ENCODE results near the gene SLIT1. TPM values are rescaled to one million over a fixed set of nuclear protein-coding genes. Genes with fewer than 3 reads are reported as not detected.
A peak's percentile ranks its signal among the peaks of the same experiment; 100 is the strongest.

The SLIT1 gene
- total RNA-seq, 1 donor from 2014 or later: 0.49 TPM

DNA sequence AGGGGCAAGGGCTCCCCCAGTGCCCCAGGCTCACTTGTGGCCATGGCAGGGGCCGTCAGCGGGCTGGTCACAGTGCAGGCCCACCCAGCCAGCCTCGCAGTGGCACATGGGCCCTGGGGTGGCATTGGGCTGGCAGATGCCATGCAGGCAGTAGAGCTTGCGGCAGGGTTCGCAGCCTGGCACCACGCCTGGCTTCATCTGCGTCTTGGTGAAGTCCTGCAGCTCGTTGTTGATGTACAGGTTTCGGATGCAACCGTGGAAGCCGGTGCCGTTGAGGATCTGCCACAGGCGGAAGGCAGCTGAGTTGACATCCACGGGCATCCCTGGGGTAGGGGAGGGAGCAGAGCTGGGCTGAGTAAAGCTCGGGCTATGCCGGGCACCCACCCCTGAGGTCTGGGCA, 183.1 kb downstream of the SLIT1 start:
- H3K27me3 ChIP-seq: no peaks in the 10 kb centered on the region
- no peak overlapping the region for H3K27ac ChIP-seq
- no peaks in the 10 kb centered on the region for H3K9me3 ChIP-seq
- H3K4me1 ChIP-seq: no peaks in the 10 kb centered on the region
- no peak overlapping the region for H3K4me3 ChIP-seq
- intact Hi-C loops (cut with DNase I): no loop called here
- peak; percentile 46 to 60 for DNase-seq (ENCODE audit: extremely low spot score in 2 of 2)
- H3K36me3 ChIP-seq: no peaks in the 10 kb centered on the region
- TF ChIP-seq POLR2AphosphoS5 (IDR thresholded peaks at IDR 0.05; ENCODE audit: insufficient read depth in 1 of 2, low read depth in 1 of 2): no peak
- TF ChIP-seq, protein P1, sequence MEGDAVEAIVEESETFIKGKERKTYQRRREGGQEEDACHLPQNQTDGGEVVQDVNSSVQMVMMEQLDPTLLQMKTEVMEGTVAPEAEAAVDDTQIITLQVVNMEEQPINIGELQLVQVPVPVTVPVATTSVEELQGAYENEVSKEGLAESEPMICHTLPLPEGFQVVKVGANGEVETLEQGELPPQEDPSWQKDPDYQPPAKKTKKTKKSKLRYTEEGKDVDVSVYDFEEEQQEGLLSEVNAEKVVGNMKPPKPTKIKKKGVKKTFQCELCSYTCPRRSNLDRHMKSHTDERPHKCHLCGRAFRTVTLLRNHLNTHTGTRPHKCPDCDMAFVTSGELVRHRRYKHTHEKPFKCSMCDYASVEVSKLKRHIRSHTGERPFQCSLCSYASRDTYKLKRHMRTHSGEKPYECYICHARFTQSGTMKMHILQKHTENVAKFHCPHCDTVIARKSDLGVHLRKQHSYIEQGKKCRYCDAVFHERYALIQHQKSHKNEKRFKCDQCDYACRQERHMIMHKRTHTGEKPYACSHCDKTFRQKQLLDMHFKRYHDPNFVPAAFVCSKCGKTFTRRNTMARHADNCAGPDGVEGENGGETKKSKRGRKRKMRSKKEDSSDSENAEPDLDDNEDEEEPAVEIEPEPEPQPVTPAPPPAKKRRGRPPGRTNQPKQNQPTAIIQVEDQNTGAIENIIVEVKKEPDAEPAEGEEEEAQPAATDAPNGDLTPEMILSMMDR (IDR thresholded peaks at IDR 0.05): no peak
- TF ChIP-seq POLR2A (IDR thresholded peaks at IDR 0.05): no peak

DNA sequence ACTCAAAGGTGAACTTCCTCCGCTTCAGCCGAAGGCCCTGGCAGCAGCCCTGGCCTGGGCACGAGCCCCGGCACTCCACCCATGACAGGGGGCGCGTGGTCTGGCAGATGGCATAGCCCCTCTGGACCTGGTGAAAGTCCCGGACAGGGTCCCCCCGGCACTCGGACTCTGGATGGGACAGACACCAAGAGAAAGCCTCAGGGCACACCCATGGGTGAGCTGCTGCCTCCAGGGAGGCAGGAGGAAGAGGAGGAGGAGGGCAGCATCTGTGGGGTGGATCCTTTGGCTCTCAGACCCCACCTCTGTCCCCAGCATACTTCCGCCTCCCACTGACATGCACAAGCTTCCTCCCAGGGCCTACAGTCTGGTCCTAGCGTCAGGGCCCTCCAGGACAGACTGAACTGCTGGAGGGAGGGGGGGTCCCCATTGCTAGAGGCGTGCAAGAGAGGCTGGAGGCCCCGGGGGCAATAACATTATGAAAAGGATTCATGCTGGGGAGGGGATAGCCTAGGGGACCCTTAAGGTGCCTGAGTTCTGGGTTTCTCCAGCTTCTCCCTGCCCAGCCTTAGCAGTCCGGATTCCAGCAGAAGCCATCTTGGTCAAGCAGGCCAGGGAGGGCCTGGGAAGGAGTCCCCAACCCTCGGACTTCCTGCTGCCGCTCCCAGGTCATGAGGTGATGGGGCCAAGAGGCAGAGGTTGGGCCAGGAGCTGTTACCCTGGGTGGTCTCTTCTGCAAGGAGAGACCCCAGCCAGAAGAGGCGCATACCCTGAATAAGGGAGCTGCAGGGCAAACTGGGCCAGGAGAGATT, 184.4 kb downstream of the SLIT1 start:
- peak; percentile 70 to 95 for DNase-seq (ENCODE audit: extremely low spot score in 2 of 2)
- no peak overlapping the region for H3K27ac ChIP-seq
- H3K36me3 ChIP-seq: no peaks in the 10 kb centered on the region
- no peak for TF ChIP-seq POLR2A (IDR thresholded peaks at IDR 0.05)
- TF ChIP-seq, protein P1 (IDR thresholded peaks at IDR 0.05): no peak
- no peaks in the 10 kb centered on the region for H3K4me1 ChIP-seq
- intact Hi-C loops (cut with DNase I): no loop called here
- no peaks in the 10 kb centered on the region for H3K9me3 ChIP-seq
- H3K27me3 ChIP-seq: no peaks in the 10 kb centered on the region
- no peak overlapping the region for H3K4me3 ChIP-seq

DNA sequence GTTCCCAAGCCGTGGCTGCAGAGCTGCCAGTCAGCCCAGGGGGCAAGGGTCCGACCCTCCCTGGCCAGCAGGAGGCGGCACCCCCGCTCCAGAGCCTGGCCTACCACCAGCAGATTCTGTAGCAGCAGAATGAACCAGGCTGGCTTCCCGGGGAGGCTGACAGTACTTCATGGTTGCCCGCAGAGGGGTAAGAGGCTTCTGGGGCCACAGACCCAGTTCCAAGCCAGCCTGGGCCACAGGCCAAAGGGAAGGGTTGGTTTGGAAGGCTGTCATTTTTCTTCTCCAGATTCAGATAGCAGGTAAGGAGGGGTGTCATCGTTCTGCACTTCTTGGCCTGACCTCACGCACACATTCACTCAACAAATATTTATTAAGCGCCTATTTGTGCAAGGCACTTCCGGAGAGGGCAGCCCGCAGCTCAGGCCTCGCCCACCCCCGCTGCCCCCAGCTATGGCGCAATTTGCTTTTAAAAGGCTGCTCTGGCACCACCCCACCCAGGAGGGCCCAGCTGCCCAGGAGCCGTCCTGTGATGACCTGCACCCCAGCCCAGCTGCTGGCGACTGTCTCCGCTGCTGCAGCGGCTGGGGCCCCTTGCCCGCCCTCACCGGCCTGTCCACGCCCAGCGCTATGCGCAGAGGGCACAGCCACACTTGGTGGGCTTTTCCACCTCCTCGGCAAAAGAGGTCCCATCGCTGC, 185.1 kb downstream of the SLIT1 start:
- no peaks in the 10 kb centered on the region for H3K27me3 ChIP-seq
- H3K27ac ChIP-seq: no peak overlapping the region
- DNase-seq (ENCODE audit: extremely low spot score in 2 of 2): peak; percentile 37 to 70
- H3K9me3 ChIP-seq: no peaks in the 10 kb centered on the region
- TF ChIP-seq, protein P1 (IDR thresholded peaks at IDR 0.05): no peak
- H3K4me3 ChIP-seq: no peak overlapping the region
- intact Hi-C loops (cut with DNase I): no loop called here
- H3K36me3 ChIP-seq: no peaks in the 10 kb centered on the region
- no peaks in the 10 kb centered on the region for H3K4me1 ChIP-seq

DNA sequence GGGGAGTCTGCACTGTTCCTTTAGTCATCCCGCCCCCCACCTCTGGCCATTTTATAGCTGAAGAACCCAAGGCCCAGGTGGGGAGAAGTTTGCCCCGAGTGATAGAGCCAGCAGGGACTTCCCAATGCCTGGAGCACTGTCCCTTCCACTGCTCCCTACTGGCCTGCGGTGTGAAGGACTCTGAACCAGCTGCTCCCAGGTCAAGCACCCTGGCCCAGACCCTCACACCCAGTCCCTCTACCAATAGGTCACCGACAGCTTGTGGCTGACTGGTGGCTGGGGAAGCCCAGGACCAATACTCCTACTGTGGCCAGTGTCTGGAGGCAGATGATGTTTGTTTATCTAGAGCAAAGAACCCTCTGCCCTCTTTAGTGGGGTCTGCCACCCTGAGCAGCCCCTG, 185.8 kb downstream of the SLIT1 start:
- Histone ChIP-seq H3K27ac (no peak overlapping the region), H3K4me3 (no peak overlapping the region), H3K4me1 (no peaks in the 10 kb centered on the region), H3K9me3 (no peaks in the 10 kb centered on the region), H3K36me3 (no peaks in the 10 kb centered on the region), H3K27me3 (no peaks in the 10 kb centered on the region)
- DNase-seq (ENCODE audit: extremely low spot score in 2 of 2): peak; percentile 46 to 70
- intact Hi-C loops (cut with DNase I): no loop called here
- TF ChIP-seq, protein P1 (IDR thresholded peaks at IDR 0.05): no peak
- TF ChIP-seq POLR2AphosphoS5 (IDR thresholded peaks at IDR 0.05; ENCODE audit: insufficient read depth in 1 of 2, low read depth in 1 of 2) (no peak), POLR2A (IDR thresholded peaks at IDR 0.05) (no peak)

DNA sequence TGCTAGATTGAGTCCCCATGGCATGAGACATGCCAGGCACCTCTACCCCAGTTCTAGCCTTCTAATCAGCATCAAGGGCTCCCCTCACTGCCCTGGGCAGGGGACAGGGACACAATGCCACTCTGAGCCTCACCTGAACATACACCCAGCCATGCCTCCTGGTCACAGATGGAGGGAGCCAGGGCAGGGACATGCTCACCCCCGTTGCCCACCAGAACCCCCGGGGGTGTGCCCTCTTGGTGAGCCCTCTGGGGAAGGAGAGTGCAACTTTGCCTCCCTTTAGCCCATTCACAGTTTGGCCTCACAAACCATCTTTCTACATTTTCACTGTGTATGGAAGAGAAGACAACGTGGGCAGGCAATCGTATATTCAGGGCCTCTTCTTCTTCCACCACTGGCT, 186.4 kb downstream of the SLIT1 start:
- Histone ChIP-seq H3K9me3 (no peaks in the 10 kb centered on the region), H3K4me1 (no peaks in the 10 kb centered on the region), H3K27ac (no peak overlapping the region), H3K27me3 (no peaks in the 10 kb centered on the region), H3K4me3 (no peak overlapping the region), H3K36me3 (no peaks in the 10 kb centered on the region)
- peak in 1 of 2 donors; percentile 69 for DNase-seq (ENCODE audit: extremely low spot score in 2 of 2)
- TF ChIP-seq POLR2A (IDR thresholded peaks at IDR 0.05) (no peak), POLR2AphosphoS5 (IDR thresholded peaks at IDR 0.05; ENCODE audit: insufficient read depth in 1 of 2, low read depth in 1 of 2) (no peak)
- TF ChIP-seq, protein P1 (IDR thresholded peaks at IDR 0.05): no peak
- intact Hi-C loops (cut with DNase I): no loop called here
